GM13977 (cell line): ENCODE measurements around the gene IPCEF1.

Source experiments
- DNase-seq: peaks from one replicate; pipeline ENCODE4 v3.0.0; 2012; ENCODE audit warnings: low spot score
- CTCF ChIP-seq: IDR thresholded peaks from 2 replicates; pipeline ENCODE4 v1.5.1; 2012; ENCODE audit warnings: mild to moderate bottlenecking, control low read depth; ENCODE audit not compliant: insufficient read depth; ENCODE audit errors: extremely low read depth, missing control alignments
- in situ Hi-C: fragments of 300-500 bp; cut with MboI; formaldehyde crosslinking; loops from one replicate; pipeline ENCODE4 v1.12.0; 2022; ENCODE audit warnings: low sequenced_read_pairs, low pct_unique_long_range_greater_than_20kb, mixed read lengths, inconsistent platforms; ENCODE audit not compliant: unreplicated experiment

IPCEF1 gene

GRCh38 chr6:154117485-154117884 lies 239.1 kb downstream of the IPCEF1 start:
- no peak for DNase-seq
- in situ Hi-C loops, result no loop called here
- no peak for TF ChIP-seq CTCF

- in situ Hi-C loops, result no loop called here
- no peak for TF ChIP-seq CTCF
- no peak for DNase-seq
Observed at GRCh38 chr6:154113392-154113791, 243.2 kb downstream of the IPCEF1 start.

GRCh38 chr6:154112181-154112809 lies 244.3 kb downstream of the IPCEF1 start:
- in situ Hi-C loops, result no loop called here
- DNase-seq, result no peak
- TF ChIP-seq CTCF, result no peak

- DNase-seq, result no peak
- in situ Hi-C loops, result no loop called here
- TF ChIP-seq CTCF, result no peak
Observed at GRCh38 chr6:154111025-154111424, 245.6 kb downstream of the IPCEF1 start.

- DNase-seq, result no peak
- in situ Hi-C loops, result no loop called here
Observed at GRCh38 chr6:154106251-154106650, 250.4 kb downstream of the IPCEF1 start.

More at GRCh38 chr6:154106251-154106650, 250.4 kb downstream of the IPCEF1 start:
- TF ChIP-seq CTCF, result no peak
